Right atrium auricular region (tissue), 2 donors: ENCODE data around the gene BCAM. TPM values are rescaled to one million over a fixed set of nuclear protein-coding genes. Genes with fewer than 3 reads are reported as not detected.
A peak's percentile ranks its signal among the peaks of the same experiment; 100 is the strongest.
"Not testable (repeated sequence)": the region's sequence is repeated elsewhere in the genome, so short reads cannot be mapped to it uniquely, and the experiment has no call there.

Experiments
- DNase-seq: peaks from one replicate; pipeline ENCODE4 v3.0.0-alpha.2; 2019; ENCODE audit warnings: low spot score
- H3K27ac ChIP-seq, 2 donors: fragments of 200-600 bp; sonication (generic); 1 replicate in 1 of 2; 2 replicates in 1 of 2; pipeline ENCODE4 v1.5.1; 2016 to 2019
- H3K27me3 ChIP-seq, 2 donors: fragments of 200-600 bp; sonication (generic); one replicate each; pipeline versions ENCODE4 v1.5.1 to v1.6.0; 2017 to 2019
- H3K36me3 ChIP-seq: fragments of 200-600 bp; sonication (generic); one replicate; pipeline ENCODE4 v1.5.1; 2016
- H3K4me1 ChIP-seq, 2 donors: fragments of 200-600 bp; sonication (generic); one replicate each; pipeline versions ENCODE4 v1.5.1 to v1.6.0; 2017 to 2019
- H3K4me3 ChIP-seq, 2 donors: fragments of 200-600 bp; sonication (generic); 1 replicate in 1 of 2; 2 replicates in 1 of 2; pipeline ENCODE4 v1.5.1; 2017 to 2019; ENCODE audit warnings: mild to moderate bottlenecking in 1 of 2, moderate library complexity in 1 of 2
- H3K9me3 ChIP-seq, 2 donors: fragments of 200-600 bp; sonication (generic); one replicate each; pipeline ENCODE4 v1.5.1; 2019
- CTCF ChIP-seq, 2 donors: fragments of 200-600 bp; sonication (generic); IDR thresholded peaks; one replicate each; pipeline ENCODE4 v1.5.1; 2019; ENCODE audit warnings: antibody characterized with exemption in 2 of 2
- total RNA-seq, 2 donors: library from RNA; depleted of rRNA; stranded (reverse); fragments of >200 nt; gene quantifications; one replicate each; pipeline ENCODE4 v1.1.0, GENCODE V29; 2016

BCAM gene
- total RNA-seq, 2 donors from 2014 or later: 82.1 to 102 TPM

- peak; percentile 83 to 93 for TF ChIP-seq CTCF (IDR thresholded peaks at IDR 0.05)
- no peak overlapping the region for H3K27ac ChIP-seq
- H3K9me3 ChIP-seq: no peaks in the 10 kb centered on the region
- H3K4me1 ChIP-seq: peaks cover 0 to 7% of the 10 kb centered on the region in 2 donors
- peak; percentile 91 for DNase-seq
- H3K36me3 ChIP-seq: no peaks in the 10 kb centered on the region
- H3K27me3 ChIP-seq: no peaks in the 10 kb centered on the region
- no peak overlapping the region for H3K4me3 ChIP-seq
These were observed 38.2 kb upstream of the BCAM start for GRCh38 chr19:44770550-44771257.

DNA sequence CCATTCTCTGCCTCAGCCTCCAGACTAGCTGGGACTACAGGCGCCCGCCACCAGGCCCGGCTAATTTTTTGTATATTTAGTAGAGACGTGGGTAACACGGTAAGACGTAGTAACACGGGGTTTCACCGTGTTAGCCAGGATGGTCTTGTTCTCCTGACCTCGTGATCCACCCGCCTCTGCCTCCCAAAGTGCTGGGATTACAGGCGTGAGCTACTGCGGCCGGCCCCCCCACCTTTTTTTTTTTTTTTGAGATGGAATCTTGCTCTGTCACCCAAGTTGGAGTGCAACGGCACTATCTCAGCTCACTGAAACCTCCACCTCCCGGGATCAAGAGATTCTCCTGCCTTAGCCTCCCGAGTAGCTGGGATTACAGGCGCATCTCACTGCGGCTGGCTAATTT, 36.8 kb upstream of the BCAM start:
- H3K4me1 ChIP-seq, H3K4me3 ChIP-seq, H3K27ac ChIP-seq, H3K27me3 ChIP-seq, H3K9me3 ChIP-seq, DNase-seq, H3K36me3 ChIP-seq: not testable (repeated sequence)

DNA sequence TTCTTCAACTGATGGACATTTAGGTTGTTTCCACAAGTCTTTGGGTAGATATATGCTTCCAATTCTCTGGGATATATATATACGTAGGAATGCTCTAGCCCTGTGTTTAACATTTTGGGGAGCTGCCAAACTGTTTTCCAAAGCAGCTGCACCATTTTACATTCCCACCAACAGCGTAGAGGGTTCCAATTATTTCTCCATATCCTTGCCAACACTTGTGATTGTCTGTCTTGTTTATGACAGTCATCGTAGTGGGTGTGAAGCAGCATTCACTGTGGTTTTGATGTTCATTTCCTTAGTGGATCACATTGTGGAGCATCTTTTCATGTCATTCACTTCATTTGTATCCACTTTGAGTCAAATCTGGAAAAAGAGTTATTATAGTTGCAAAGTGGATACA, 35.9 kb upstream of the BCAM start:
- DNase-seq: no peak
- no peak for TF ChIP-seq CTCF (IDR thresholded peaks at IDR 0.05)
- Histone ChIP-seq H3K4me1 (peaks cover 0 to 11% of the 10 kb centered on the region in 2 donors), H3K4me3 (no peak overlapping the region), H3K27ac (no peak overlapping the region), H3K27me3 (no peaks in the 10 kb centered on the region), H3K9me3 (no peaks in the 10 kb centered on the region), H3K36me3 (no peaks in the 10 kb centered on the region)

DNA sequence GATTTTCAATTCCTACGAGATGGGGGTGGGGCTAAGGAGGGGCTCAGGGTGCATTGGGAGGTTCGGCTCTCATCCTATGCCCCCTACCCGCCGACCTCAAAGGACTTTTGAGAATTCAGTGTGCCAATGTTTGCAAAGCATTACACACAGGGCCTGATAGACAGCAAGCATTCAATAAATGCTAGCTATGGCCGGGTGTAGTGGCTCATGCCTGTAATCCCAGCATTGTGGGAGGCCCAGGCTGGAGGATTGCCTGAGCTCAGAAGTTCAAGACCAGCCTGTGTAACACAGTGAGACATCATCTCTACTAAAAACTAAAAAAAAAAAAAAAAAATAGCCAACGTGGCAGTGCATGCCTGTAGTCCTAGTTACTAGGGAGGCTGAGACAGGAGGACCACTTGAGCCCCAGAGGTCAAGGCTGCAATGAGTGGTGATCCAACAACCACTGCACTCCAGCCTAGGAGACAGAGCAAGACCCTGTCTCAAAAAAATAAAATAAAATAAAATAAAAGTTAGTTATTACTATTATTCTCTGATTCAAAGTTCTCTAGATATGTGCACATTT, 33.1 kb upstream of the BCAM start:
- no peak for DNase-seq
- H3K27ac ChIP-seq: no peak overlapping the region
- H3K4me3 ChIP-seq: no peak overlapping the region
- H3K27me3 ChIP-seq: no peaks in the 10 kb centered on the region
- H3K36me3 ChIP-seq: no peaks in the 10 kb centered on the region
- no peaks in the 10 kb centered on the region for H3K9me3 ChIP-seq
- H3K4me1 ChIP-seq: peaks cover 0 to 7% of the 10 kb centered on the region in 2 donors
- TF ChIP-seq CTCF (IDR thresholded peaks at IDR 0.05): no peak

- Histone ChIP-seq H3K4me1 (peaks cover 0 to 5% of the 10 kb centered on the region in 2 donors), H3K27ac (no peak overlapping the region), H3K27me3 (no peaks in the 10 kb centered on the region), H3K9me3 (no peaks in the 10 kb centered on the region), H3K4me3 (no peak overlapping the region), H3K36me3 (no peaks in the 10 kb centered on the region)
- no peak for DNase-seq
- no peak for TF ChIP-seq CTCF (IDR thresholded peaks at IDR 0.05)
These were observed 32.4 kb upstream of the BCAM start for GRCh38 chr19:44776402-44777096.

DNA sequence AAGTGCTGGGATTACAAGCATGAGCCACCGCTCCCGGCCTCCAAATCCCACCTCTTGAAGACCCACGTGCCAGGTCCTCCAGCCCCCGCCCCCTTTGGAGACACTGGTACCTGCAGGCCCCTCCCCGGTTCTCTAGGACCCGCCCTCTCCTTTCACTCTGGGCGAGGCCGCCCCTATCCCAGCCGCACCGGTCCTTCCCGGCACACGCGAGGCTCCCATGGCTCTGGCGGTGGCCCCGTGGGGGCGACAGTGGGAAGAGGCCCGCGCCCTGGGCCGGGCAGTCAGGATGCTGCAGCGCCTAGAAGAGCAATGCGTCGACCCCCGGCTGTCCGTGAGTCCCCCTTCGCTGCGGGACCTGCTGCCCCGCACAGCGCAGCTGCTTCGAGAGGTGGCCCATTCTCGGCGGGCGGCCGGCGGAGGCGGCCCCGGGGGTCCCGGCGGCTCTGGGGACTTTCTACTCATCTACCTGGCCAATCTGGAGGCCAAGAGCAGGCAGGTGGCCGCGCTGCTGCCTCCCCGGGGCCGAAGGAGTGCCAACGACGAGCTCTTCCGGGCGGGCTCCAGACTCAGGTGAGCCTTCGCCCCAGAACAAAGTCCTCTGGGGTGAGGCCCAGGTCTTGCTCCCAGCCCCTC, 31.1 kb upstream of the BCAM start, which contains the start of gene CBLC:
CBLC (plus strand) TSS at position 176 of the 633 bp plus-strand sequence; CDS start at position 218, 42 bp downstream.
- Histone ChIP-seq H3K4me1 (peaks cover 0 to 5% of the 10 kb centered on the region in 2 donors), H3K4me3 (no peak within 1 kb of the TSS), H3K27ac (no peak within 1 kb of the TSS), H3K27me3 (no peaks in the 10 kb centered on the region), H3K9me3 (no peaks in the 10 kb centered on the region), H3K36me3 (no peaks in the 10 kb centered on the region)
- TF ChIP-seq CTCF (IDR thresholded peaks at IDR 0.05): peak in 1 of 2 donors; percentile 8
- DNase-seq: no peak
